Neural cell (in vitro differentiated cells): ENCODE results near the gene ARHGAP10. TPM values are rescaled to one million over a fixed set of nuclear protein-coding genes. Genes with fewer than 3 reads are reported as not detected.

Experiments
- H2AFZ ChIP-seq: fragments of 200-600, 300-800 bp; sonication (generic), shearing (Covaris generic); 2 replicates; pipeline ENCODE4 v1.6.0; 2014; ENCODE audit warnings: low read depth, mild to moderate bottlenecking, antibody characterized with exemption, low read length, moderate library complexity
- H3F3A ChIP-seq: fragments of 200-600 bp; shearing (Covaris generic); 2 replicates; pipeline ENCODE4 v1.6.1; 2016; ENCODE audit warnings: mild to moderate bottlenecking, moderate library complexity, mixed read lengths, antibody characterized with exemption, low read length; ENCODE audit not compliant: insufficient read depth, poor library complexity, severe bottlenecking
- H3K27ac ChIP-seq: fragments of 200-600, 300-800 bp; sonication (generic), shearing (Covaris generic); 2 replicates; pipeline ENCODE4 v1.5.1; 2014; ENCODE audit warnings: mild to moderate bottlenecking, low read length, moderate library complexity
- H3K27me3 ChIP-seq: fragments of 300-800, 200-600 bp; sonication (generic), shearing (Covaris generic); 2 replicates; pipeline ENCODE4 v1.6.0; 2014; ENCODE audit warnings: mild to moderate bottlenecking, low read depth, low read length, moderate library complexity; ENCODE audit not compliant: insufficient read depth
- H3K36me3 ChIP-seq: fragments of 300-800, 200-600 bp; sonication (generic), shearing (Covaris generic); 2 replicates; pipeline ENCODE4 v1.5.1; 2014; ENCODE audit warnings: mild to moderate bottlenecking, antibody characterized with exemption, low read length, moderate library complexity; ENCODE audit not compliant: insufficient read depth
- H3K4me2 ChIP-seq: fragments of 300-800, 200-600 bp; sonication (generic), shearing (Covaris generic); 2 replicates; pipeline ENCODE4 v1.6.0; 2014; ENCODE audit warnings: mild to moderate bottlenecking, low read length
- H3K4me3 ChIP-seq: fragments of 300-800, 200-600 bp; sonication (generic), shearing (Covaris generic); 2 replicates; pipeline ENCODE4 v1.5.1; 2014; ENCODE audit warnings: mild to moderate bottlenecking, low read length, moderate library complexity
- H3K79me2 ChIP-seq: fragments of 200-600 bp; shearing (Covaris generic); replicated peaks from 2 replicates; pipeline ENCODE4 v1.6.0; 2014; ENCODE audit warnings: mild to moderate bottlenecking, low read length, moderate library complexity; ENCODE audit not compliant: insufficient read depth
- H3K9ac ChIP-seq: fragments of 300-800, 200-600 bp; sonication (generic), shearing (Covaris generic); 2 replicates; pipeline ENCODE4 v1.6.1; 2016; ENCODE audit warnings: mild to moderate bottlenecking, low read length, mixed read lengths
- H3K9me2 ChIP-seq: fragments of 200-600 bp; shearing (Covaris generic); 2 replicates; pipeline ENCODE4 v1.6.1; 2016; ENCODE audit warnings: mild to moderate bottlenecking, low read length, mixed read lengths; ENCODE audit not compliant: insufficient read depth
- H3K9me3 ChIP-seq: fragments of 200-600, 300-800 bp; sonication (generic), shearing (Covaris generic); 2 replicates; pipeline ENCODE4 v1.6.1; 2016; ENCODE audit warnings: mild to moderate bottlenecking, mixed run types, low read length, moderate library complexity, mixed read lengths
- H4K20me1 ChIP-seq: fragments of 200-600 bp; shearing (Covaris generic); 2 replicates; pipeline ENCODE4 v1.6.1; 2016; ENCODE audit warnings: mild to moderate bottlenecking, mixed run types; ENCODE audit not compliant: insufficient read depth
- EZH2 ChIP-seq: fragments of 200-600, 300-800 bp; shearing (Covaris generic), sonication (generic); IDR thresholded peaks from 2 replicates; pipeline ENCODE4 v1.6.1; 2014; ENCODE audit warnings: antibody characterized with exemption, low read length, borderline replicate concordance, mild to moderate bottlenecking; ENCODE audit not compliant: insufficient read depth, poor library complexity, severe bottlenecking
- POLR2AphosphoS5 ChIP-seq: IDR thresholded peaks from 2 replicates; pipeline ENCODE4 v1.6.1; 2012
- REST ChIP-seq: IDR thresholded peaks from 2 replicates; pipeline ENCODE4 v1.6.1; 2012; ENCODE audit warnings: borderline replicate concordance
- SMC3 ChIP-seq: fragments of 450-650 bp; conservative IDR thresholded peaks from 2 replicates; pipeline ENCODE4 v1.6.1; 2014; ENCODE audit warnings: antibody characterized with exemption, mild to moderate bottlenecking, moderate library complexity; ENCODE audit not compliant: poor library complexity
- polyA plus RNA-seq: library from polyadenylated mRNA; depleted of rRNA; stranded (reverse); fragments of >200 nt; gene quantifications from 2 replicates; pipeline ENCODE4 v1.2.3, GENCODE V29; 2014
- TF ChIP-seq, protein P1 (sequence below): fragments of 450-650 bp; IDR thresholded peaks from 2 replicates; pipeline ENCODE4 v1.5.1; 2014; ENCODE audit warnings: antibody characterized with exemption, mild to moderate bottlenecking, moderate library complexity; ENCODE audit not compliant: poor library complexity, severe bottlenecking

ARHGAP10 gene
- polyA plus RNA-seq, 1 donor from 2014 or later, result 1.2 TPM

- Histone ChIP-seq H3K9me3 (no peaks in the 10 kb centered on the region), H3K36me3 (no peaks in the 10 kb centered on the region), H3K27ac (no peak overlapping the region), H3K79me2 (no peaks in the 10 kb centered on the region), H3K9ac (no peak overlapping the region), H3F3A (no peaks in the 10 kb centered on the region), H2AFZ (no peak overlapping the region), H3K4me3 (no peak overlapping the region), H4K20me1 (no peaks in the 10 kb centered on the region), H3K9me2 (no peaks in the 10 kb centered on the region), H3K4me2 (no peak overlapping the region), H3K27me3 (no peaks in the 10 kb centered on the region)
- TF ChIP-seq REST (no peak), SMC3 (no peak), EZH2 (no peak), POLR2AphosphoS5 (no peak)
- TF ChIP-seq, protein P1, sequence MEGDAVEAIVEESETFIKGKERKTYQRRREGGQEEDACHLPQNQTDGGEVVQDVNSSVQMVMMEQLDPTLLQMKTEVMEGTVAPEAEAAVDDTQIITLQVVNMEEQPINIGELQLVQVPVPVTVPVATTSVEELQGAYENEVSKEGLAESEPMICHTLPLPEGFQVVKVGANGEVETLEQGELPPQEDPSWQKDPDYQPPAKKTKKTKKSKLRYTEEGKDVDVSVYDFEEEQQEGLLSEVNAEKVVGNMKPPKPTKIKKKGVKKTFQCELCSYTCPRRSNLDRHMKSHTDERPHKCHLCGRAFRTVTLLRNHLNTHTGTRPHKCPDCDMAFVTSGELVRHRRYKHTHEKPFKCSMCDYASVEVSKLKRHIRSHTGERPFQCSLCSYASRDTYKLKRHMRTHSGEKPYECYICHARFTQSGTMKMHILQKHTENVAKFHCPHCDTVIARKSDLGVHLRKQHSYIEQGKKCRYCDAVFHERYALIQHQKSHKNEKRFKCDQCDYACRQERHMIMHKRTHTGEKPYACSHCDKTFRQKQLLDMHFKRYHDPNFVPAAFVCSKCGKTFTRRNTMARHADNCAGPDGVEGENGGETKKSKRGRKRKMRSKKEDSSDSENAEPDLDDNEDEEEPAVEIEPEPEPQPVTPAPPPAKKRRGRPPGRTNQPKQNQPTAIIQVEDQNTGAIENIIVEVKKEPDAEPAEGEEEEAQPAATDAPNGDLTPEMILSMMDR, result no peak
Measured at GRCh38 chr4:147772056-147772455, 40.2 kb downstream of the ARHGAP10 start.

GRCh38 chr4:147772459-147772969 is 40.6 kb downstream of the ARHGAP10 start:
- no peaks in the 10 kb centered on the region for H3K9me3 ChIP-seq
- no peaks in the 10 kb centered on the region for H3K9me2 ChIP-seq
- no peak overlapping the region for H3K4me2 ChIP-seq
- no peaks in the 10 kb centered on the region for H3K79me2 ChIP-seq
- H3K27ac ChIP-seq, result no peak overlapping the region
- no peak overlapping the region for H3K9ac ChIP-seq
- no peaks in the 10 kb centered on the region for H4K20me1 ChIP-seq
- no peak for TF ChIP-seq REST
- no peaks in the 10 kb centered on the region for H3F3A ChIP-seq
- H3K4me3 ChIP-seq, result no peak overlapping the region
- no peak overlapping the region for H2AFZ ChIP-seq
- no peaks in the 10 kb centered on the region for H3K36me3 ChIP-seq
- H3K27me3 ChIP-seq, result no peaks in the 10 kb centered on the region
